K562 (cell line): ENCODE results near the gene NECAP2. TPM values are rescaled to one million over a fixed set of nuclear protein-coding genes. Genes with fewer than 3 reads are reported as not detected.

Experiments
- CTCF ChIP-seq, 3 experiments: IDR thresholded peaks in 2 of 3; conservative IDR thresholded peaks in 1 of 3; 2 replicates each; pipeline ENCODE4 v1.5.1; 2011 to 2012; ENCODE audit warnings: low read length in 3 of 3, mild to moderate bottlenecking in 3 of 3, control low read depth in 2 of 3, improper control_type of control experiment in 1 of 3, inconsistent platforms in 1 of 3, low read depth in 1 of 3, mixed read lengths in 1 of 3, moderate library complexity in 1 of 3; ENCODE audit not compliant: insufficient read depth in 2 of 3
- ELK1 ChIP-seq: sonication (generic); formaldehyde crosslinking; IDR thresholded peaks from 2 replicates; pipeline ENCODE4 v1.8.1; 2022; ENCODE audit warnings: missing genetic modification reagents
- ESRRA ChIP-seq: fragments of 450-650 bp; IDR thresholded peaks from 2 replicates; pipeline ENCODE4 v1.6.1; 2014; ENCODE audit warnings: low read depth, mild to moderate bottlenecking, moderate library complexity, borderline replicate concordance
- ETV6 ChIP-seq, 3 experiments: fragments of 150-350 bp in 1 of 3; sonication (generic) in 1 of 3; formaldehyde crosslinking in 1 of 3; IDR thresholded peaks; 2 replicates each; pipeline versions ENCODE4 v1.6.1 to v1.8.0; 2014 to 2022; ENCODE audit warnings: borderline replicate concordance in 2 of 3, low read depth in 2 of 3, antibody characterized with exemption in 1 of 3, low read length in 1 of 3, mild to moderate bottlenecking in 1 of 3, missing genetic modification reagents in 1 of 3
- FOS ChIP-seq: IDR thresholded peaks from 3 replicates; pipeline ENCODE4 v1.6.1; 2011; ENCODE audit not compliant: insufficient read length; ENCODE audit errors: extremely low read depth
- FUS ChIP-seq: fragments of 200-400 bp; formaldehyde crosslinking; optimal IDR thresholded peaks from 2 replicates; pipeline ENCODE3; 2017; ENCODE audit warnings: low read depth, low read length
- KLF1 ChIP-seq: fragments of 450-650 bp; IDR thresholded peaks from 2 replicates; pipeline ENCODE4 v1.6.1; 2016; ENCODE audit warnings: missing genetic modification characterization, missing compliant biosample characterization
- MCM3 ChIP-seq: fragments of 450-650 bp; IDR thresholded peaks from 2 replicates; pipeline ENCODE4 v1.6.1; 2016
- MTA1 ChIP-seq: fragments of 450-650 bp; IDR thresholded peaks from 2 replicates; pipeline ENCODE4 v1.6.1; 2017; ENCODE audit warnings: borderline replicate concordance
- NR2C2 ChIP-seq, 2 experiments: fragments of 200-800 bp in 1 of 2; sonication (Bioruptor generic) in 1 of 2; sonication (generic) in 1 of 2; formaldehyde crosslinking in 1 of 2; IDR thresholded peaks; 2 replicates each; pipeline versions ENCODE4 v1.6.1 to v1.8.0; 2016 to 2022; ENCODE audit warnings: mild to moderate bottlenecking in 1 of 2, missing compliant biosample characterization in 1 of 2, missing genetic modification characterization in 1 of 2, missing genetic modification reagents in 1 of 2
- PTBP1 ChIP-seq: fragments of 200-400 bp; formaldehyde crosslinking; IDR thresholded peaks from 2 replicates; pipeline ENCODE4 v1.6.1; 2017; ENCODE audit warnings: low read depth, low read length
- RCOR1 ChIP-seq, 2 experiments: IDR thresholded peaks; 2 replicates each; pipeline ENCODE4 v1.6.1; 2012; ENCODE audit warnings: low read depth in 2 of 2, low read length in 2 of 2, borderline replicate concordance in 1 of 2, improper control_type of control experiment in 1 of 2
- RUNX1 ChIP-seq: sonication (generic); IDR thresholded peaks from 2 replicates; pipeline ENCODE4 v1.6.1; 2016; ENCODE audit warnings: antibody characterized with exemption, low read depth
- SMARCA4 ChIP-seq: fragments of 450-650 bp; IDR thresholded peaks from 2 replicates; pipeline ENCODE4 v1.6.1; 2016
- STAT5A ChIP-seq: IDR thresholded peaks from 2 replicates; pipeline ENCODE4 v1.6.1; 2012; ENCODE audit warnings: low read length, inconsistent platforms, borderline replicate concordance
- SUPT5H ChIP-seq: fragments of 450-650 bp; IDR thresholded peaks from 2 replicates; pipeline ENCODE4 v1.6.1; 2016
- TAF1 ChIP-seq: IDR thresholded peaks from 2 replicates; pipeline ENCODE4 v1.6.1; 2011; ENCODE audit warnings: mild to moderate bottlenecking, low read length, moderate library complexity; ENCODE audit not compliant: insufficient read depth, control insufficient read depth, severe bottlenecking; ENCODE audit errors: extremely low read depth
- ZBTB43 ChIP-seq: sonication (generic); formaldehyde crosslinking; IDR thresholded peaks from 2 replicates; pipeline ENCODE4 v1.8.0; 2023; ENCODE audit warnings: mild to moderate bottlenecking, missing genetic modification reagents
- ZNF143 ChIP-seq: sonication (generic); formaldehyde crosslinking; IDR thresholded peaks from 2 replicates; pipeline ENCODE4 v1.9.0; 2022; ENCODE audit warnings: mild to moderate bottlenecking, missing genetic modification reagents
- ZNF449 ChIP-seq: fragments of 250-450 bp; sonication (Bioruptor Pico); IDR thresholded peaks from 2 replicates; pipeline ENCODE4 v1.8.0; 2022; ENCODE audit warnings: moderate library complexity, mild to moderate bottlenecking, inconsistent platforms
- ZNF644 ChIP-seq: fragments of 200-800 bp; sonication (Bioruptor generic); IDR thresholded peaks from 2 replicates; pipeline ENCODE4 v1.6.1; 2016; ENCODE audit warnings: low read depth, missing genetic modification characterization, missing compliant biosample characterization
- polyA plus RNA-seq, 8 experiments: library from polyadenylated mRNA; depleted of rRNA in 4 of 8; stranded (reverse) in 5 of 8; unstranded in 3 of 8; fragments of >200 nt; fragmentation: Nextera tagmentation in 2 of 8; fragmentation: Illumina TruSeq in 1 of 8; extraction: Ambion mirVana in 2 of 8; extraction: Trizol in 1 of 8; gene quantifications; 2 replicates each; pipeline versions ENCODE4 v1.2.1 to v1.2.3, GENCODE V29; 2011 to 2014; ENCODE audit warnings: inconsistent platforms in 1 of 8, missing spikeins in 1 of 8
- total RNA-seq, 7 experiments: library from RNA; depleted of rRNA in 6 of 7; stranded (reverse); fragments of >200 nt in 6 of 7; fragmentation: Illumina TruSeq in 2 of 7; extraction: Trizol in 2 of 7; gene quantifications; 2 replicates each; pipeline versions ENCODE4 v1.2.1 to v1.2.3, GENCODE V29; 2011 to 2021; ENCODE audit warnings: low replicate concordance in 1 of 7

Gene NECAP2
- total and polyA plus RNA-seq, 9 of the 15 experiments (the other 6 are each of a cell fraction or from before 2014, with no cell fraction given): 22.7 to 107 (median 79.2) TPM

GRCh38 chr1:16443975-16444770, 3.6 kb downstream of the NECAP2 start (continued):
- TF ChIP-seq ZBTB43 (CRISPR knock-in tag) (no peak), CTCF (IDR thresholded peaks at IDR 0.05 in 2 of 3, conservative IDR thresholded peaks at IDR 0.05 in 1 of 3; ENCODE audit: insufficient read depth in 2 of 3, low read depth in 1 of 3, low read length in 3 of 3) (peak in 2 of 3 experiments; percentile 13 to 24; a peak in 2 of 6 replicates), MTA1 (no peak), ETV6 (IDR thresholded peaks at IDR 0.05; ENCODE audit: borderline replicate concordance in 1 of 2, low read depth in 2 of 2, low read length in 1 of 2) (peak in 1 of 2 experiments; percentile 28; a peak in 1 of 4 replicates), ETV6 (CRISPR knock-in tag; IDR thresholded peaks at IDR 0.05; ENCODE audit: borderline replicate concordance) (0 out of 2 replicates have a peak, but pooled peaks have one; percentile 16), ZNF143 (CRISPR knock-in tag) (no peak), ELK1 (no peak), ZNF644 (no peak), ZNF449 (CRISPR knock-in tag) (no peak), RUNX1 (no peak), KLF1 (0 out of 2 replicates have a peak, but pooled peaks have one; percentile 34), FUS (no peak), SMARCA4 (0 out of 2 replicates have a peak, but pooled peaks have one; percentile 50), TAF1 (peak; percentile 26), NR2C2 (CRISPR knock-in tag; IDR thresholded peaks at IDR 0.05) (no peak), NR2C2 (tag; IDR thresholded peaks at IDR 0.05) (peak; percentile 30; the same call in 1 of the 2 replicates), ESRRA (peak; percentile 46; the same call in 1 of the 2 replicates), SUPT5H (no peak), PTBP1 (no peak), MCM3 (no peak), FOS (no peak), STAT5A (0 out of 2 replicates have a peak, but pooled peaks have one; percentile 6), RCOR1 (IDR thresholded peaks at IDR 0.05; ENCODE audit: borderline replicate concordance in 1 of 2, low read depth in 2 of 2, low read length in 2 of 2) (peak in 1 of 2 experiments; percentile 73; a peak in 2 of 4 replicates)
